ENCODE data around the gene LDAH. TPM values are rescaled to one million over a fixed set of nuclear protein-coding genes. Genes with fewer than 3 reads are reported as not detected.

Gene LDAH
- total RNA-seq, result 14.9 and 19.2 TPM in 2 replicates

DNA sequence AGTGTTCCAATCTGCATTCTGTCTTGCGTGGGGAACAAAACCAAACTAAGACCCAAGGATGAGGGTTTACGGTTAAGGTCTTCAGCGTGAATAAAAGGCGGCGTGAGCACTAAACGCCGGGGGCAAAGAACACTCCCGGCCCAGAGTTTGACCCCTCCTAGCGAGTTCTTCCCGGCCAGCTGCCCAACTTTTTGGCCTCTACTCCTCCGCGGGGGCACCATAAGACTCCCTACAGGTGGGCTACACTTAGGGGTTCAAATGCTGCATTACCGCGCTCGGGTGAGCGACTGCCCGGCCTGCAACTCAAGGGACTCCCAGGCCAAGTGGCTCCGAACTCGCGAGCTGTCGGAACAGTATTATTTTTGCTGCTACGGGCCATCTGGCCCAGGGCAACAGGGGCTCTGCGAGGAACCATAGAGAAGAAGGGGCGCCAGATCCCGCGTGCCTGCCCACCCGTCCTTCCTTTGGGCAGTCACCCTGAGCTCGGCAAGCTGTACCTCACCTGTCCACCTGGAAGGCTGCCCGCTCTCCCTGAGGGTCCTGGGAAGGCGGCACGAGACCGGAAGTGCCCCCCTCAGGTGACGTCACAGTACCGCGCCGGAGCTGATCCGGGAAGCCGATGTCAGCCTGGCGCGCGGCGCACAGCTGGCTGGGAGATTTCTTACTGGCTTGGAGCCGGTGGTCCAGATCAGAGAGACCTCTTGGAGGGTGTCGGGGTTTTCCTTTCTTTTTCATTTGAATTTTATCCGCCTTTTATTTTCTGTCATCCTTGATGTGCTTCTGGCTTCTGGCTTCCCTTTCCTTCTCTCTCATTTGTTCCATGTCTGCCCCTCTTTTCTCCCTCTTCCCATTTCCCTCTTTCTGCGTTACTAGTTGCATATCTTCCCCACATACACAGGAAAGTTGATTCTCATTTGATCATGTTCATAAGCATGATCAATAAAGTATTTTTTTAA is at the start of gene LDAH:
LDAH (minus strand) TSS at position 567 of the 956 bp plus-strand sequence. CDS start 21,638 bp downstream, outside the sequence.

DNA sequence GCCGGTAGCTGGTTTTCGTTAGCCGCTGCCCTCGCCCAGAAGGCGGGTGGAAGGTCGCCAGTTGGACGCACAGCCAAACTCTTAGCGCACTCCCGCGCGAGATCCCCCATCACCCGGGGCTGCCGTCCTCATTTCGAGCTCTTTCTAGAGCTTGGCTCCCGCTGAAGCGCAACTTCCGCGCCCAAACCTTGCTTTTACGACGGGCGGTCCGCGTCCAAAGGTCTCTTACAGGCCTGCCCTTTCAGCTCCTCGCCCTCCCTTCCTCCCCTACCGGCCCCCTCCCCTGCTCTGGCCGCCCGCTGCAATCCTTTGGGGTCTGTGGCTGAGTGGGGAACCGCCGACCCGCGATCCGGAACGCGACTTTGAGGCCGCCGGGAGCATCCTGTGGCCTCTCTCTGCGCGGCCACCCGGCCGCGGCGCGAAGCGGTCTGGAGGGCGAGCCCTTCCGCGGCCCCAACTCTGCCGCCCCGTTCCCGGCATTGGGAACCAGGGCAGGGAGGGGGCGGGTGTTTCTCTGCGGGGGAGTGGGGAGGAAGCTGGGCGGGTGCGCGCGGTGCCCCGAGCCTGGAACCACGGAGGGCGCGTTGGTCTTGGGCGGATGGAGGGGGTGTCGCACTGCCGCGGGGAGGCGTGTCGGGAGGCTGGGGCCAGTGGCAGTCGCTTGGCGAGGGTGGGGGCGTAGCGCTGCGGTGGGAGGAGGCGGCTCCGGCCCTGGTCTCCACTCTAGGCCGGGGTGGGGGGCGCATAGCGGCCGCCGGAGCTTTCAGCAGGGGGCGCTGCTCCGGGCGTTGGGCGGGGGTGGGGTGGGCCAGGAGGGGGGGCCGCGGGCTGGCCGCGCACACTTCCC is 156.4 kb downstream of the LDAH start, which contains the start of gene GDF7:
GDF7 (plus strand) TSS at position 841 of the 847 bp plus-strand sequence. CDS start 96 bp downstream, outside the sequence.

DNA sequence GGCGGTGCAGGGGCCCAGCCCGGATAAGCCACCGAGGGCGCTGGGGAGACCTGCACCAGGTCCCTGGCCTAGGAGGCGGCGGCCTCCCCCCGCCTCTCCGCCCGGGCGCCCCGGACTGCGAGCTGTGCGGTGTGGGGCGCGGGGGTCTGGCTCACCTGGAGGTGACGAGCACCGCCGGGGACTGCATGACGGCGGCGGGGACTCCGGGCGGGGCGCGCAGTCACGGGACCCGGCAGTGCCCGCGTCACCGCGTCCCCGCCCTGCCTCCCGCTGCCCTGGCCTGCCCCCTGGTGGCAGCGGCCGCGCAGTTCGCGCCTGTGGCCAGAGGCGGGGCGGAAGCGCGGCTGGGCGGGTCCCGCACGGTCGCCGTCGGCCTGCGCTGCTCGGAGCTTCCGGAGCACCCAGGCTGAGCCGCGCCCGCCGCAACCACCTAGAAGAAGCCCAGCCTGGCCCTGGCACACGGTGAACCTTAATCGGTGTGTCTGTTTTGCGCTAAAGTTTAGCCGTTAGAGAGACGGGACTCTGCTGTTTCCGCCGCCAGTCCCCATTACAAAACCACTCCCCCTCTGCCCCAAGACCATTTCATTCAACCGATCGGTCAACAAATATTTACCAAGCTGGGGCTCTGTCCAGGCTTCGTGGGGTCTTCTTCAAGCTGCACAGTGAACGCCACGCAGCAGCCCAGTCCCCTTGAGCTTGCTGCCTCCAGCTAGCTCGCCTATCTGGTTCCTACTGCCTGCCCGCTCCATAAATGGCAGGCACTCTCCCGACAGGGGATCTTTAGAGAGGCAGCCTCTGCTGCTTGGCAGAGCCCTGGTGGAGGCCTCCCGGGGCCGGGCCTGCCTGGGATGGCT is 171.8 kb downstream of the LDAH start, which contains the start of gene HS1BP3:
HS1BP3 (minus strand) TSS at position 222 of the 854 bp plus-strand sequence; CDS start at position 187, 35 bp downstream.

Other genes starting within 250 kb of the LDAH start
- 16.8 and 18.1 TPM in 2 replicates for gene HS1BP3, start 172.0 kb downstream of the LDAH start, total RNA-seq
- gene GDF7, start 156.0 kb downstream of the LDAH start, total RNA-seq, result under 0.01 TPM in 1 of 2 replicates, not detected in the other
- gene APOB, start 221.0 kb upstream of the LDAH start, total RNA-seq, result 0.22 and 0.39 TPM in 2 replicates

Measured in placental epithelial cell (primary cell).